Measurements from ENCODE around the gene KRT74. TPM values are rescaled to one million over a fixed set of nuclear protein-coding genes. Genes with fewer than 3 reads are reported as not detected.

KRT74 gene
- total RNA-seq, 1 experiment from 2014 or later, result not detected

DNA sequence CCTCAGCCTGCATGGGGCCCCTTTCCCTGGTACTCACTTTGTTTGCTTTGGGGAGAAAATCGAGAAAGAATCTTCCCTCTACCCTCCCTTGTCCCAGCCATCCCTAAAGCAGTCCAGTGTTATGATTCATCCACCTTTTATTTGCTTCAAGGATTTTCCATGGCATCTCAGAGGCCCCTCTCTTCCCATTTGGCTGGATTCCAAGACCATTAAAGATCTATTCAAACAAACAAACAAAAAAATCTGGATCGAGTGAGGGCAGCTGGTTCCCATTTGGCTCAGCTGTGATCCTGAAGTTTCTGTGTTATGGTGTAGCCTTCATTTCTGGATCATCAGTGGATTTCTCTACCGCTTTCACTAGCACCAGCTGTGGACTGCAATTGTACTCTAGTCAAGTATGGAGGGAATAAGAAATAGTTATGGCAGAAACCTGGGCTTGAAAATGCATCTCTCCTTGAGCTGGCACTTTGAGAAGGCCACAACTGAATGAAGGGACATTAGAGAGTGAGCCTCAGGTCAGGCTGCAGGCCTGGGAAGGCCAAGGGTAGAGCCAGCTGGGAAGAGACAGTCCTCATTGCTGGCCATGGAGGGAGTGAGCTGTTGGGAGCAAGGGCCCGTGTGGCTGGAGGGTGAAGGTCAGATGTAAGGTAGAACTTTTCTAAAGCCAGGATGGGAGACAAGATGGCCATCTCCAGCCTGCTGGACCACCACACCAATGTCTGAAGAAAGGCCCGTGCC lies 34.4 kb downstream of the KRT74 start:
- DNase-seq (ENCODE audit: low read depth), result peak; percentile 63

DNA sequence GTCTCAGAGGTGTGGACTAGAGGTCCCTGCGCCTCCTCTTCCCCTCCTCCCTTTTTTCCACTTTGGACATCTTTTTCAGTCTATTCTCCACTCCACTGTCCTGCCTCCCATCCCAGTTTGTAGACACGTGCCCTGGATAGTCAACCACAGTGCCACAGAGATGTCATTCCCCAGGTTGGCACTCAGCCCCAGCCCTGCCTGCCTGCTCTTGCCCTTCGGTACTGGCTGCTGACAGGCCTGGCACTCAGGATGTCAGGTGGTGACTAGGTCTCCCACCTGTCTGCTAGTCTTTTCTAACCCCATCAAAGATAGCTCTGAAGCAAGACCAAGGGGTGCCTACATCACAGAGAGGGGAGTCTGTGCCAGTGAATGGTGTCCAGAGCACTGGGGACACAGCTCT lies 36.5 kb downstream of the KRT74 start:
- DNase-seq (ENCODE audit: low read depth), result no peak

DNA sequence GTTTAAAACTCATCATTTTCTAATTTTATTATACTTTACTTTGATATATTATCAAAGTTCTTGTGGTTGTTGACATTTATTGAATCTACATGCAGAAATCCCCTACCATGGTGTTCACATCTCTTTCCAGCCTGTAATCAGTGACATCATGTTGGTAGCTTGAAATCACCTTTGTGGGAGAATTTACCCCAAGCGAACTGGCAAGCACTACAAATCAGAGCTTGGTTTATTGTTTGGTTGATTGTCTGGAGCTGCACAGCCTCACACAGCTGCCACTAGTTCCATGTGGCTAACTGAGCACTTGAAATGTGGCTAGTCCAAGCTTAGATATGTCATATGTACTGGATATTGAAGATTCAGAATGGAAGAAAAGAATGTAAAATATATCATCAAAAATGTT lies 38.1 kb downstream of the KRT74 start:
- no peak for DNase-seq (ENCODE audit: low read depth)

DNA sequence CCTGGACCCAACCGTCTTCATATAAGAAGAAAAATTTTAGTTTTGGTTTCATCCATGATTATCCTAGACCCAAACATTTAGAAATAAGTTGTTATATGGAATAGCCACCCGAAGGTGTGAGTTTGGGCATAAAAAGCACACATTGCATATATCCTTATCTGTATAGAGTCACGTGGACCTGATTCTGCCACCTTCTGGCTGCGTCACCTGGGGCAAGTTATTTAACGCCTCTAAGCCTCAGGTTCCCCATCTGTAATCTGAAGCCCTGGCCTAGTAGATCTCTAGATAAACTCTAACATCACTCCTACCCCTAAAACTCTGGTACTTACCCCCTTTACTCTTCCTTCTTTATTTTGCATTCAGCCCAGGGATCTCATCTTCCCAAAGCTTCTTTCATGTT lies 39.2 kb downstream of the KRT74 start:
- DNase-seq (ENCODE audit: low read depth), result no peak

DNA sequence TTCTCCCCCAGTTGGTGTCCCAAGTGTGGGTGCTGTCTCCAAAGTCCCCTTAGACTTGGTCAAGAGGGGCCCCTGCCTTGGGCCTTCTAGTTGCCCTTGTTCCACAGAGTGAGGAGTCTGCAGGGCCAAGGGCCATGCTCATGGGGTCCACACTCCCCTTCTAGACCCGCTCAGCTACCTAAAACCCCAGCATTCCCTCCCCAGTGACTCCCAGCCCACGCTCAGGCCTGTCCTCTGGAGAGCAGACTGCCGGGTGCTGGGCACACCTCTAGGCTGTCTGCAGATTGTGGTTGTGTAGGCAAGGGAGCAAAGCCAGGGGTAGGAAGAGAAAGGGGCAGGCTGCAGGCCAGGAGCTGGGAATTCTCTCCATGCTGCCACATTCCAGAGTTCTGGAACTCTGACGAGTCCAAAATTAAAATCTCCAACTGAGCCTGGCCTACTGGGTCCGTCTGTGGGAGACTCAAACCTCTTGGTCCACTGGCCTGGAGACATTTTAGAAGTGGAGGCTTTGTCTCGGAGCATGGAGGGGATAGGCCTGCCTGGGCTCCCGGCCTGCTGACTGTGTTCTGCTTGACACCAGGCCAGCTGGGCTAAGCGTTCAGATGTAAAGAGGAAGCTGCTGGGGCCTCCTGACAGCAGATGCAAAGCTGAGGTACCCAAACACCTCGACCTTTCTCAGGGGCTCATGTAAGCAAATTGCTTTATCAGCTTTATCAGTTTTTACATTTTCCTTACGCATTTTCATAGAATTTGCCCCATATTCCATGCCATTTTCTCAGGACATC lies 39.8 kb downstream of the KRT74 start:
- no peak for DNase-seq (ENCODE audit: low read depth)

DNA sequence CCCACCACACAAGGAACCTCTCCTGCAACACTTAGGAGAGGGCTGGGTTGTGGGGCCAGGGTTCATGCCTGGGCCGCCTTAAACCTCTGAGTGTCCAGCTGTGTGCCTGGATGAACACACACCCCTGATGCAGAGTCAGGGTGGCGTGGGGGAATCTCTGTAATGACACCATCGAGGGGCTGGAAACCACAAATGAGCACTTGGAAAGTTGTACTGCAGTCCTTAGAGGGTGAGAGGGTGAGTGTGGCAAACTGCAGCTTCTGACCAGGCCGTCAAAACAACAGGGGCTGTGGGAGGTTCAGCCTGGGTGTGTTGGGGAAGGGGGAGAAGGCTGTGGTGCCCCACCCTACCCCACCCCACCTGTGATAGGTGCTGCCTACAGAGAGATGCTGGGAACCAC lies 41.0 kb downstream of the KRT74 start:
- DNase-seq (ENCODE audit: low read depth), result no peak

DNA sequence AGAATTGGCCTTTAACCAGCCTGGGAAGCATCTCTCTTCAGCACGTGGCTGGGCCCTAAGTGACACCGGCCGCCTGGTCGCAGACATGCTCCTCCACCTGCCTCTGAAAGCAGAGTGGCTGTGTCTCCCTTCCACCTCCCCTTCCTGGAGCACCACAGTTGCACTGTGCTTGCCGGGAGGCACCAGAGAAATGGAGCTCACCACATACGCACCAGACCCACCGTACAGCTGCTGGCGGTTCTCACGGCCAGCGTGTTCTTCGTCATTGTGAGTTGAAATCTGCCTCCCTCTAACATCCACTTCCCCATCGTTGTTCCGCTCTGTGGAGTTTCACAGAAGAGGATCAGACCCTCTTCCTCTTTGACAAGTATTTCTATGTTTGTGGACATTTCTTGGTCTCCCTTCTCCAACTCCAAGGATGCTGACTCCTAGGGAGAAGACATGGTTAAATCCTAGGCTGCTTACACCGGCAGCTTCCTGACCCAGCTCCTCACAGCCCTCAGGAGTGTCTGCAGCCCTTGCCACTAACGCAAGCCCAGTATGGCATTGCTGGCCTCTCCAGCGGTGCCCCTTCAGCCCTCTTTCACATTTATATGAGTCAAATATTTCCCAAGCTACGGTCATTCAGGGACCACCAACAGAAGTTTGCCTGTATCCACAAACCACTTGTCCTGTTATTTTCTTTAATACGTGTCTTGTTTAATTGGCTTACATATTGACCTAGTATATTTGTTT lies 41.9 kb downstream of the KRT74 start:
- no peak for DNase-seq (ENCODE audit: low read depth)

DNA sequence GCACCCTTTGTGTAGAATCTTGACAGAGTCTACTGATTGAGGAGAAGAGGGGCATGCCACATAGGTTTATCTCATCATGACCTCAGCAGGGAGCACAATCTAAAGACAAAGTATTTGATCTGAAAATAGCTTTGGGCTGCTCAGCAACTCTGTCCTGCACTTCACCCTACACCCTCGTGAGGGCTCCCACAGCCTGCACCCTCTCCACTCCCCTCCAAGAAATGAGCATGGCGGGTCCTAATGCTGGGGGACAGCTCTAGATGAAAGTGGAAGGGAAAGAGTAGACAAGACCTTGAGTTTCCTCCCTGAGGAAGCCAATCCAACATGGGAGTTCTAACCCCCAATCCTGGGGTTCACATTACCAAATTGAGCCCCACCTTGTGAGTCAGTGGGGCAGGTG lies 42.7 kb downstream of the KRT74 start:
- DNase-seq (ENCODE audit: low read depth), result no peak

DNA sequence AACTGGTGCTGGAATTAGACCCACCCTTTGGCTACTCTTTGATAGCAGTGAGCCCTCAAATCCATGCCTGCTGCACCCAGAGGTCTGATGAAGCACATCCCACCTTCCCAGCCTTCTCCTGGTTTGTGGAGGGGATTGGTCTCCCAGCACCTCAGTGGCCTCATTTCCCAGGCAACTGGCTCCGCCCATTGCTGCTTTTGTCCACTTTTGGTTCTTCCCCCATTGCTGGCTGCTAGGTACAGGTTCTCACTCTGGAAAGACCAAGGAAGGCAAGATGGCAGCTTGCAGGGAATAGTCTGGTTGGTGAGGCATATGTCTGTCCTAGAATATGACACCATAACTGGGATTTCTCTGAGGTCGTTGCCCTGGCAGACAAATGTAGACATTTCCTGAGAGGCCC lies 43.3 kb downstream of the KRT74 start:
- no peak for DNase-seq (ENCODE audit: low read depth)

DNA sequence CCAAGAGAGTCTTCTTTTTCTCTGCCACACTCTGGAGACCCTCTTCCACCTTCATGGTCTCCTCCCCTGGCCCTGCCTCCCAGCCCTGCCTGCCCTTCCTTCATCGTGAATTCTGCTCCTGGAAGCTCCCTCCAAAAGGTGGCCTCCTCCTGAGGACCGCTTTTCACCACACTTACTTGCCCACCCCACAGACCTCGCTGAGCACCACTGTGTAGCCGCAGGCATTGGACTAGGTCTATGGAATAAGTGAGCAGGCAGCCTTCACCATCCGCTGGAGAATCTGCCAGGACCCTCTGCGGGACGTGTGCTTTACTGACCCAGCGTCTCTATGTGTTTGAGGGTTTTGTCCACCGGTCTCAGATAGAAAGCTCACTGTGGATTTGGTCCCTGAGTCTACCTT lies 43.8 kb downstream of the KRT74 start:
- no peak for DNase-seq (ENCODE audit: low read depth)

DNA sequence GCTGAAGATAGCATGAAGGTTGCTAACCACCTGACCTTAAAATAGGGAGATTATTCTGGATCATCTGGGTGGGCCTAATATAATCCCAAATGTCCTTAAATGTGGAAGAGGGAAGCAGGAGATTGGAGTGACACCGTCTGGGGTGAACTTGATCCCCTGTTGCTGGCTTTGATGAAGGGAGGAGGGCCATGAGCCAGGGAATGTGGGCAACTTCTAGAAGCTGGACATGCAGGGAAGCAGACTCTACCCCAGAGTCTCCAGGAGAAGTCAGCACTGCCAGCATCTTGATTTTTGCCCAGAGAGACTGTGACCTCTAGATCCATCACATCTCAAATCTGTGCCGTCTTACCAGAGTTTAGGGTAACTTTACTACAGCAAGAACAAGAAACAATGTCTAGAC lies 44.2 kb downstream of the KRT74 start:
- no peak for DNase-seq (ENCODE audit: low read depth)

DNA sequence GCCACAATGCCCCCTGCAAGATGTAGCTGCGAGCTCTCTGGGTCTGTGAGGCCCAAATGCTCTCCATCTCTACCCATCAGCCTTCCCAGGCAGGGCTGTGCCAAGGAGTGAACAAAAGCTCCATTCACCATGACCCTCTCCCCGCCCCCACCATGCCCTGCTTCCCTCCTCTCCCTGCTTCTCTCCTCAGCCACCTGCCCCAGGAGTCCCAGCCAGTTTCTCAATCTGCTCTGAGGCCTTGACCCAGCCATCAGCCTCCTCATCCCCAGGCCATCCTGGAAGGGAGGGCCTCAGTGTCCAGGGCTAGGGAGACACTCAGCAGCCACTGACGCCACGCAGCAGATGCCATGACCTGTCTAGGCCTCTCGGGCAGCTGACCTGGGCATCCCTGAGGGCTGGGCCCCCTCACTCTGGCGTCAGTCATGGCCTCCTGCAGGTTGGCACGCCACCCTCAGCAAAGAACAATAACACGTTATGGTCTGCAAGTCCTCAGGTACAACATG lies 45.0 kb downstream of the KRT74 start:
- no peak for DNase-seq (ENCODE audit: low read depth)

DNA sequence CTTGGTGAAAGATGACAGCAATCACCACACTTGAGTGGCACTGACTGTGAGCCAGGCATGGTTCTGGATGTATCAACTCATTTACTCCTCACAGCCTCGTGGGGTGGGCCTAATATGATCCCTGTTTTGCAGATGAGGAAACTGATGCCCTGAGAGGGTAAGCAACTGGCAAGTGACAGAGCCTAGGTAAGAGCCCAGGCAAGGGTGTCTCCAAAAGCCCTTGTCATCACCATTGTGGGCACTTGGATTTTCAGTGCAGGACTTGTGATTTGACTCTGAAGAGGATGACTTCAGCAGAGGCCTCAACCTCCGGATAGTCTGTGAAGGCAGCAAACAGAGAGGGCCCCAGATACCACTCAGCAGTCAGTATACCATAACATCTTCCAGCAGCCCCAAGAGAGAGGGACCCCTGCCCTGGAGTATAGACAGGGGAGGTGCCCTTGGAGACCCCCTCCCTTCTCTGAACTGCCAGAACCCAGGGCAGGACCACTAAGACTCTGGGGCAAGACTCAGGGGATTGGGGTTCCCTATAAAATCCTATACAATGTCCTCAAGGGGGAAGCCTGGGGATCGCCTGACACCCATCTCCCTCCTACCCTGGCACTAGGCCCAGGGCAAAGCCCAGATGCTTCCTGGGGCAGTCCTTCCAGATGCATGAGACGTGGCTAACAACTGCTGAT lies 46.4 kb downstream of the KRT74 start:
- DNase-seq (ENCODE audit: low read depth), result no peak

DNA sequence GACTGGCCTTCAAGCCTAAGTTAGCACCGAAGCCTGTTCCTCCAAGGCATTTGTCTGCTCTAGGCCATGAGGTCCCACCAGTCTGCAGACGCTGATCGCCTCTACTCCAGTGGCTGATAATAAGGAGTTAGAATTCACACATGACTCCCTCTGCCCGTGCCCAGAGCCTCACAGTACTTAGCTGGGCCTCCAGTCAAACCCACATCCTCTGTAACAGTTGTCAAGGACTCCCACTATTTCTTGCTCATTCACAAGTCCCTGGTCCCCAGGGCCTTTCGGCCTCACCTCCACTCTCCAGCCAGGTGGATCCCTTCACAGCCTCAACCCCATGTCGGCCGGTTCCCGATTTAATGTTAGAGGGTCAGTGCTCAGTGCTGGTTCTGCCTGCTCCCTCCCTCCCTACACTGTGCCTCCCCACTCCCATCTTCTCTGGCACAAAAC lies 47.1 kb downstream of the KRT74 start:
- DNase-seq (ENCODE audit: low read depth), result no peak

DNA sequence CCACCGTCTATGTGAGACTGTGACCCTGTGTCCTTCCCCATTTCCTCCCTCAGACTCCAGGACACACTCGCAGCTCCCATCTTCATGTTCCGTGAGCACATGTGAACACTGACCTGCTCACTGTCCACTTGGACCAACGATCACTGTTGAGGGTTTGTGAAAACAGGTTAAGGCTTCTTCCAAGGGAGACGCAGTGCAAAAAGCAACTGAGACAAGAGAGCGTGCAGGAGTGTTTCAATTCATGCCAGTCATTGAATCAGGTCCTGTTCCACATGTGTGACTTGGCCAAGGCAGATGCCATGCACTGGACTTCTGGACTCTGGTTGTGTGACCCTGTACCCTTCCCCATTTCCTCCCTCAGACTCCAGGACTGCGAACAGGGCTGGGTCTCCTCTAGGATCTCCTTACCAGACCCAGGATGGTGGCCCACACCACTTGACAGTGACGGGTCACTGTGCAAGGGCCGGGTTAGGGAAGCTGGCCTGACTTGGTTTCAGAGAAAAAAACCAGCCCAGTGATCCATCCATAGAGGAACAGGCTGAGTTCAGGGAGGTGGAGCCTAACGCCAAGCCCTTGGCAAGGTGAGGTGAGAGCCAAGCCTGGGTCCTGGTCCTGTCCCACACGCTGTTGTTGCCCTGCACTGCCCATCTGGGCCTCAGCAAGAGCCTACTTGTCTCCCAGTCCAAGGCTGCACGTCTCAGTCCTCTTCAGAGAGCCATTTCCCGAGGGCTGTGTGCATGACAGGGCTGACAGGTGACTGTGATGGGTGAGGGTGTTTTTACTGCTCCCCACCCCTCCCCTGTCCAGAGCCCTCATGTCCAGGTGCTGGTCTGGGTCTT lies 47.8 kb downstream of the KRT74 start:
- no peak for DNase-seq (ENCODE audit: low read depth)

DNA sequence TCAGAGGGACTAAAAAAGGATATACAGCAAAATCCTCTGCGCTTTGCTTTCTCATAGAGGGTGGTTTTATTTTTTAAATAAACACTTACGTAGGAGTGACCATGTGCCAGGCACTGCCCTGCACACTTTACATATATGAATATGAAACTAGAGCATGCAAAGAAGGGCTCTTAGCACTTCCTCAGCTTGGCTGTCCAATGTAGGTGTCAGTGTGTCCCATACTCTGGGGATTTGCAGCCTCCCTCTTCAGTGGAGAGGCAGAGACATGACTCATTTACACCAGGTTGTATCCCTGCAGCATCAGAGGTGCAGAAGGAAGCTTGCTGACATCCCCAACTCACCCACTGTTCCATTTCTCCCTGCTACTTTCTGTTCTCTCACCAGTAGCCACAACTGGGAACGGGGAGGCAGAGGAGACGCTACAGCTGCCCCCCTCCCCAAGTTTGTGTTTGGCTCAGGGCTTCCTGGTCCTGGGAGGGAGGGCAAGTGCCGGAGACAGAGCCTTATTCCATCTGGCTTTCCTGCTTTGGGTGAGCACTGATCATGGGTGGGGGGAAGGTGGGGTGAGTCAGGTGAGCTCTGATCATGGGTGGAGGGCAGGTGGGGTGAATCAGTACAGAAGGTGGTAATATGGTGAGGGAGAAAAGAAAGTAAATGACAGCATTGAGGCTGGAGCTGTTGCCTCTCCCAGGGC lies 48.6 kb downstream of the KRT74 start:
- no peak for DNase-seq (ENCODE audit: low read depth)

DNA sequence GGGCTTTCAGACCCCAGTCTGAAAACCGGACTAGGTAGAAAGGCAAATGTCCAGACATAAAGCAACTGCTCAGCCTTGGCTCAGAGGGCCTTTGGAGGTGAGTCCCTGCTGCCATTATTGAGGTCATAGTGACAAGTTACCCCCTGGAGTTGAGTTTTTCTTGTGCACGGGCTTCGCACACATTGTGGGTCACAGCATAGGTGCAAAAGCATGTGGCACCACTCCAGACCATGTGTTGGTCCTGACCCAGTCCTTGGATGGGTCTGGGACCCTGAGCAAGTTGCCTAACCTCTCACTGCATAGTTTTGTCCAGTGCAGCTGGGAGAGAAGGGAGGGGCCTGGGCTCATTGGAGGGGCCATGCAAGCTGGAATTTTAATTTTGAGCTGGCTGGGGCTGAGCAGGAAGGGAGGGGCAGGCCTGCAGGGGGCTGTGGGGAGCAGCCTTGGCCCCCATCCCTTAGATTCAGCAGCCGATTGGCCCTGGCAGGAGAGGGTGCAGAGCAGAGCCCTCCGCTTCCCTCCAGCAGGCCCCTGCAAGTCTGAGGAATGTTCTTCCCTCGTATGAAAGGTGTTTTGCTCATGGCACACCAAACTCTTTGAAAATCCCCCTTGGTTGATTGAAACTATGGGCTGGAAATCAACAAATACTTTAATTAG lies 49.3 kb downstream of the KRT74 start:
- DNase-seq (ENCODE audit: low read depth), result no peak

DNA sequence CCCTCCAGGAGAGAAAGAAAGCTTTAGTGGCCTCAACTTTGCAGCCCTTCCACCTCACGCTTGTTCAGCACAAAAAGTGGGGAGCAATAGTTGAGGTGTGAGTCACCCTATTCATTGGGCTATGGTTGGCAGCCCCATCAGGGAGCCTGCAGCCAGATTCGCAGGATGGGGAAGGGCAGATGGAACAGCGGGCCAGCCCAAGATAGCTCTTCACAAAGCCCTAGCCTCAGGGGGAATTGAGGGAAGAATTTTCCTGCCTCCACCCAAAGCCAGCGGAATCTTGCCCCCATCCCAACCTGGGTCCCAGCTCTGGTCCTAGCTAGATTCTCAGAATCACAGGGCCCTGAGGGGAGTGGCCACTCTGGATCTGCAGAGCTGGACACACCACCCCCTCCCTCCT lies 49.8 kb downstream of the KRT74 start:
- DNase-seq (ENCODE audit: low read depth), result no peak

DNA sequence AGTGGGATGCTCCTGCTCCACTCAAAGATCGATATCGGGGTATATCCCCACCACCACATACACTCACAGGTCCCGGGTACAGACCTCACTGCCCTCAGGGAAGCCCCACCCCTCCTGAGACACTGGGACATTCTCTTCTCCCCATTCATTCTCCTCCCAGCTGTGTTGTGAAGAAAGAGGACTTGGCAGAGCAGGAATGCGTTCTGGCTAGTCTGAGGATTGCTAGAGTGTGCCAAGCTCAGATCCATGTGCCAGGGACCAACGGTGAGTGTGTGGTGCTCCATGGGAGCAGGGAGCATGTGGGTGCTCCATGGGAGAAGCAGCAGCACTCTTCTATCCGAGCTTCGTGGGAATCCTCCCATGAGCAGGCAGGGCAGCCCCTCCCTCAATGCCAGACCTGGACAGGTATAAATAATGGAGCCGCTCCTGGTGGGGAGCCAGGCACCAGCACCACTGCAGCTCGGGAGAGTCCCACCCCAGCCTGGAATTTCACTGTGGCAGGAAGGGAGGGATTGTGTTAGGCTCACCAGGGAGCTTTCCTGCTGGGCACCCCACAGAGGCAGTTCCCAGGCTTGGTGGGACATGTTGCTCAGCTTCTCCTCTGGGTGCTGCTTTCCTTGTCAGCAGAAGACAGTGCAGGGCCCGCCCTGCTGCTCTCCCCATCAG lies 51.2 kb downstream of the KRT74 start:
- peak; percentile 67 for DNase-seq (ENCODE audit: low read depth)

All from LHCN-M2 (cell line).